Ascending aorta (tissue), 2 donors: Measurements from ENCODE around the gene PCDHAC1. TPM values are rescaled to one million over a fixed set of nuclear protein-coding genes. Genes with fewer than 3 reads are reported as not detected.

Experiments
- DNase-seq, 2 donors: peaks; one replicate each; pipeline ENCODE4 v3.0.0-alpha.2; 2019; ENCODE audit warnings: low spot score in 2 of 2
- H3K27ac ChIP-seq, 2 donors: fragments of 200-600 bp; sonication (generic); one replicate each; pipeline ENCODE4 v1.5.1; 2016 to 2017; ENCODE audit warnings: mild to moderate bottlenecking in 1 of 2
- H3K27me3 ChIP-seq: fragments of 200-600 bp; sonication (generic); one replicate; pipeline ENCODE4 v1.5.1; 2017
- H3K36me3 ChIP-seq, 2 donors: fragments of 200-600 bp; sonication (generic); one replicate each; pipeline ENCODE4 v1.5.1; 2016
- H3K4me1 ChIP-seq, 2 donors: fragments of 200-600 bp; sonication (generic); one replicate each; pipeline ENCODE4 v1.5.1; 2016 to 2017; ENCODE audit warnings: mild to moderate bottlenecking in 1 of 2
- H3K4me3 ChIP-seq, 2 donors: fragments of 200-600 bp; sonication (generic); one replicate each; pipeline ENCODE4 v1.5.1; 2016 to 2017; ENCODE audit warnings: mild to moderate bottlenecking in 1 of 2
- H3K9me3 ChIP-seq, 2 donors: fragments of 200-600 bp; sonication (generic); one replicate each; pipeline ENCODE4 v1.5.1; 2016
- CTCF ChIP-seq, 3 experiments: fragments of 200-600 bp in 2 of 3; fragments of 450-650 bp in 1 of 3; sonication (generic) in 2 of 3; IDR thresholded peaks; one replicate each; pipeline ENCODE4 v1.5.1; 2016 to 2019; ENCODE audit warnings: antibody characterized with exemption in 3 of 3, mild to moderate bottlenecking in 1 of 3, moderate library complexity in 1 of 3
- intact Hi-C: fragments of 100-400 bp; cut with DNase I; formaldehyde crosslinking; loops from one replicate; pipeline ENCODE4 v1.15.1; 2023
- total RNA-seq: library from RNA; depleted of rRNA; stranded (reverse); fragments of >200 nt; gene quantifications from one replicate; pipeline ENCODE4 v1.1.0, GENCODE V29; 2016

Gene PCDHAC1
- total RNA-seq, 1 donor from 2014 or later: 0.32 TPM

DNA sequence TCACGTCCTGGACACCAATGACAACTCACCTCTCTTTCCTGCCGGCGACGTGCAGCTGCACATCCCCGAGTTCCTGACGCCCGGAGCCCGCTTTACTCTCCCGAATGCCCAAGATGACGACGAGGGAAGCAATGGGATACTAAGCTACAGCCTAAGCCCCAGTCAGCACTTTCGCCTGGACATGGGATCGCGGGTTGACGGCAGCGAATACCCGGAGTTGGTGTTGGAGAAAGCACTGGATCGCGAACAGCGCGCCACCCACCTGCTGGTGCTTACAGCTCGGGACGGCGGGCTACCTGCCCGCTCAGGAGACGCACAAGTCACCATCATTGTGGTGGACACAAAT, 1.1 kb downstream of the PCDHAC1 start:
- peaks cover 0 to 6% of the 10 kb centered on the region in 2 donors for H3K4me1 ChIP-seq
- no peak for TF ChIP-seq CTCF (IDR thresholded peaks at IDR 0.05)
- intact Hi-C loops: no loop called here
- no peaks in the 10 kb centered on the region for H3K9me3 ChIP-seq
- peak overlapping the region; percentile 55 to 67 for H3K4me3 ChIP-seq
- H3K27ac ChIP-seq: no peak overlapping the region
- no peaks in the 10 kb centered on the region for H3K27me3 ChIP-seq
- DNase-seq: no peak
- H3K36me3 ChIP-seq: no peaks in the 10 kb centered on the region

- TF ChIP-seq CTCF (IDR thresholded peaks at IDR 0.05): no peak
- H3K4me1 ChIP-seq: no peaks in the 10 kb centered on the region
- H3K36me3 ChIP-seq: no peaks in the 10 kb centered on the region
- no peak for DNase-seq
- intact Hi-C loops: no loop called here
- no peaks in the 10 kb centered on the region for H3K27me3 ChIP-seq
- no peak overlapping the region for H3K4me3 ChIP-seq
- H3K27ac ChIP-seq: no peak overlapping the region
- no peaks in the 10 kb centered on the region for H3K9me3 ChIP-seq
Observed at GRCh38 chr5:140934964-140935606, 9.0 kb downstream of the PCDHAC1 start.

DNA sequence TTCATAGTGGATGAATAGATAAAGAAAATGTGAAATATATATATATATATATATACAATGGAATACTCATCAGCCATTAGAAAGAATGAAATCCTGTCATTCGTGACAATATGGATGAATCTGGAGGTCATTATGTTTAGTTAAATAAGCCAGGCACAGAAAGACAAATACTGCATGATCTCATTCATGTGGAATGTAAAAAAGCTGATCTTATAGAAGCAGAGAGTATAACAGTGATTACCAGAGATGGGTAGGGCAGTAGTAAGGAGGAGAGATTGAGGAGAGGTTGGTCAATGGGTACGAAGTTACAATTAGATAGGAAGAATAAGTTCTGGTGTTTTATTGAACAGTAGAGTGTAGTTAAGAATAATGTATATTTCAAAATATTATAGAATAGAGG, 20.5 kb downstream of the PCDHAC1 start:
- H3K36me3 ChIP-seq: no peaks in the 10 kb centered on the region
- no peak overlapping the region for H3K27ac ChIP-seq
- DNase-seq: no peak
- intact Hi-C loops: no loop called here
- H3K4me3 ChIP-seq: no peak overlapping the region
- no peaks in the 10 kb centered on the region for H3K4me1 ChIP-seq
- no peaks in the 10 kb centered on the region for H3K27me3 ChIP-seq
- TF ChIP-seq CTCF (IDR thresholded peaks at IDR 0.05): no peak
- peaks cover 0 to 9% of the 10 kb centered on the region in 2 donors for H3K9me3 ChIP-seq

GRCh38 chr5:140951636-140952035, 25.5 kb downstream of the PCDHAC1 start:
- intact Hi-C loops: no loop called here
- no peak for DNase-seq
- Histone ChIP-seq H3K4me3 (no peak overlapping the region), H3K36me3 (no peaks in the 10 kb centered on the region), H3K4me1 (no peaks in the 10 kb centered on the region), H3K9me3 (peaks cover 0 to 3% of the 10 kb centered on the region in 2 donors), H3K27me3 (no peaks in the 10 kb centered on the region), H3K27ac (no peak overlapping the region)
- no peak for TF ChIP-seq CTCF (IDR thresholded peaks at IDR 0.05)

DNA sequence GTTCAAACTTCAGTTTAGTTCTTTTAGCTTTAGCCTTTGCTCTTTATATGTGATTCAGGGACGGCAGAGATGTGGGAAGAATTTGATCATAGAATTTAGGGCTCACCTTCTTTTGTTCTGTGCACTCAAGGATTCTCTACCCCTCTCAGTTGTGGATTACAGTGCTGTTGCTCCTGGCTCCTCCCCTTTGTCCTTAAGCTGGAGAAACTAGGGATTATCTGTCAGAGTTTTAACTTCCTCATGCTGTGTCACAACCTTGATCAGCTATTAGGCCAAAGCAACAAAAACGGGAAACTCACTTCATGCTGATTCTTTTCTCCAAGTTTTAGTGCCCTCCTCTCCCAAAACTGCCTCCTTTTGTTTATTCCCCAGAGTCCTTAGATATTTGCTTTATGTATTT, 27.1 kb downstream of the PCDHAC1 start:
- no peak for DNase-seq

More for the DNA sequence above, 27.1 kb downstream of the PCDHAC1 start:
- no peak overlapping the region for H3K4me3 ChIP-seq
- H3K36me3 ChIP-seq: no peaks in the 10 kb centered on the region
- no peak overlapping the region for H3K27ac ChIP-seq
- no peaks in the 10 kb centered on the region for H3K4me1 ChIP-seq
- intact Hi-C loops: no loop called here
- peaks cover 0 to 3% of the 10 kb centered on the region in 2 donors for H3K9me3 ChIP-seq
- no peak for TF ChIP-seq CTCF (IDR thresholded peaks at IDR 0.05)
- no peaks in the 10 kb centered on the region for H3K27me3 ChIP-seq
